ENCODE data around the gene CGAS. TPM values are rescaled to one million over a fixed set of nuclear protein-coding genes. Genes with fewer than 3 reads are reported as not detected.

CGAS gene
- total and polyA plus RNA-seq, 2 of the 4 experiments (the other 2 are of a cell fraction): 1.5 to 1.6 TPM

GRCh38 chr6:73389854-73390253 is 62.2 kb downstream of the CGAS start:
- Histone ChIP-seq H3K9me1 (ENCODE audit: insufficient read depth, low read length) (no peaks in the 10 kb centered on the region), H3K4ac (ENCODE audit: low read depth, low read length) (no peak overlapping the region), H2AFZ (replicated peaks; ENCODE audit: low read length, poor library complexity) (no peak overlapping the region), H2AK5ac (ENCODE audit: low read depth, low read length) (no peak overlapping the region), H3K56ac (ENCODE audit: extremely low read depth, insufficient read depth, low read length) (no peak overlapping the region), H3K9ac (ENCODE audit: low read depth, low read length) (no peak overlapping the region), H3K27me3 (ENCODE audit: control insufficient read depth, insufficient read depth, low read length) (no peaks in the 10 kb centered on the region), H4K5ac (ENCODE audit: low read depth, low read length) (no peak overlapping the region), H3K27ac (ENCODE audit: insufficient read depth, low read length) (no peak overlapping the region), H3K36me3 (ENCODE audit: control insufficient read depth, insufficient read depth, low read length) (no peaks in the 10 kb centered on the region), H3K14ac (replicated peaks; ENCODE audit: low read depth, low read length) (no peak overlapping the region), H4K91ac (ENCODE audit: insufficient read depth, low read depth, low read length) (no peak overlapping the region), H3K4me3 (ENCODE audit: insufficient read depth, low read depth, low read length) (no peak overlapping the region), H3K79me1 (ENCODE audit: low read depth in 1 of 2, low read length in 2 of 2) (no peaks in the 10 kb centered on the region), H3K9me3 (ENCODE audit: control insufficient read depth, insufficient read depth, low read length) (no peaks in the 10 kb centered on the region), H3K23ac (ENCODE audit: low read depth, low read length) (no peak overlapping the region), H2BK20ac (ENCODE audit: low read depth, low read length) (no peak overlapping the region), H3K4me2 (ENCODE audit: low read depth, low read length) (no peak overlapping the region), H2BK15ac (ENCODE audit: low read depth, low read length) (no peak overlapping the region), H2AK9ac (replicated peaks; ENCODE audit: low read depth, low read length, poor library complexity) (no peak overlapping the region), H2BK120ac (ENCODE audit: low read depth, low read length) (no peak overlapping the region), H4K20me1 (ENCODE audit: insufficient read depth, low read length) (no peaks in the 10 kb centered on the region), H4K8ac (ENCODE audit: low read depth in 2 of 2, low read length in 2 of 2) (no peak overlapping the region; a peak in 1 of 4 replicates), H3K18ac (ENCODE audit: low read depth, low read length) (no peak overlapping the region), H2BK5ac (ENCODE audit: low read depth, low read length, poor library complexity, severe bottlenecking) (no peak overlapping the region), H3K4me1 (ENCODE audit: control insufficient read depth, insufficient read depth, low read length) (no peaks in the 10 kb centered on the region)
- TF ChIP-seq POLR2A (IDR thresholded peaks at IDR 0.05; ENCODE audit: low read depth, low read length) (no peak), MXI1 (IDR thresholded peaks at IDR 0.05; ENCODE audit: borderline replicate concordance, low read depth, low read length) (no peak), MAZ (IDR thresholded peaks at IDR 0.05; ENCODE audit: borderline replicate concordance, low read depth, low read length) (no peak), RFX5 (IDR thresholded peaks at IDR 0.05; ENCODE audit: low read depth, low read length) (no peak), SMC3 (IDR thresholded peaks at IDR 0.05; ENCODE audit: low read depth, low read length) (no peak), CEBPB (IDR thresholded peaks at IDR 0.05; ENCODE audit: low read depth, low read length) (no peak), RCOR1 (IDR thresholded peaks at IDR 0.05; ENCODE audit: insufficient replicate concordance, low read length) (no peak), USF2 (IDR thresholded peaks at IDR 0.05; ENCODE audit: low read depth, low read length) (no peak), NFE2L2 (IDR thresholded peaks at IDR 0.05; ENCODE audit: low read depth, low read length) (no peak), MAFK (IDR thresholded peaks at IDR 0.05; ENCODE audit: low read depth, low read length) (no peak), ELK1 (IDR thresholded peaks at IDR 0.05; ENCODE audit: borderline replicate concordance, low read depth, low read length) (no peak), CTCF (conservative IDR thresholded peaks at IDR 0.05; ENCODE audit: low read depth, low read length) (no peak), CHD1 (IDR thresholded peaks at IDR 0.05; ENCODE audit: low read depth, low read length) (no peak), BHLHE40 (IDR thresholded peaks at IDR 0.05; ENCODE audit: low read depth, low read length) (no peak), RAD21 (IDR thresholded peaks at IDR 0.05; ENCODE audit: low read length) (no peak), FOS (IDR thresholded peaks at IDR 0.05; ENCODE audit: low read depth, low read length) (no peak)
- intact Hi-C loops (cut with micrococcal nuclease) (loop anchor here (1.0 to 5.0 kb wide), 3 partner anchors 20 to 105 kb away; partner anchors contain the start of gene CGAS), in situ Hi-C loops (cut with MboI; ENCODE audit: low sequenced_read_pairs) (no loop called here), dilution Hi-C loops (cut with HindIII; ENCODE audit: low sequenced_read_pairs, unreplicated experiment) (no loop called here)
- BruUV-seq (replicated peaks): no TSS peak
- ATAC-seq (ENCODE audit: low read depth): no peak
- POLR2A ChIA-PET (ENCODE audit: unreplicated experiment): interaction anchor here (0.6 kb wide), 1 partner anchor 486 kb away, joined by 3 read pairs; no protein-coding TSS in a partner anchor
- CTCF ChIA-PET: no interaction called here
- DNase-seq: no peak
- 88% methylated on average over 5 of the region's 10 CpGs; no CpG with 5 or more reads in 1 of the 2 experiments for WGBS, 2 experiments (ENCODE audit: extremely low coverage in 2 of 2, insufficient read length in 1 of 2)

Data from IMR-90 (cell line).